ENCODE data around the gene MAOA.

DNA sequence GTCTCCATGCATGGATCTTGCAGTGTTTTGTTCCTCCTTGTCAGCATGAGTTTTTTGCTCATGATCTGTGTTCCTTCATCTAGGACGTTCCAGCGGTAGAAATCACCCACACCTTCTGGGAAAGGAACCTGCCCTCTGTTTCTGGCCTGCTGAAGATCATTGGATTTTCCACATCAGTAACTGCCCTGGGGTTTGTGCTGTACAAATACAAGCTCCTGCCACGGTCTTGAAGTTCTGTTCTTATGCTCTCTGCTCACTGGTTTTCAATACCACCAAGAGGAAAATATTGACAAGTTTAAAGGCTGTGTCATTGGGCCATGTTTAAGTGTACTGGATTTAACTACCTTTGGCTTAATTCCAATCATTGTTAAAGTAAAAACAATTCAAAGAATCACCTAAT is 88.2 kb downstream of the MAOA start:
- TF ChIP-seq, protein P1, sequence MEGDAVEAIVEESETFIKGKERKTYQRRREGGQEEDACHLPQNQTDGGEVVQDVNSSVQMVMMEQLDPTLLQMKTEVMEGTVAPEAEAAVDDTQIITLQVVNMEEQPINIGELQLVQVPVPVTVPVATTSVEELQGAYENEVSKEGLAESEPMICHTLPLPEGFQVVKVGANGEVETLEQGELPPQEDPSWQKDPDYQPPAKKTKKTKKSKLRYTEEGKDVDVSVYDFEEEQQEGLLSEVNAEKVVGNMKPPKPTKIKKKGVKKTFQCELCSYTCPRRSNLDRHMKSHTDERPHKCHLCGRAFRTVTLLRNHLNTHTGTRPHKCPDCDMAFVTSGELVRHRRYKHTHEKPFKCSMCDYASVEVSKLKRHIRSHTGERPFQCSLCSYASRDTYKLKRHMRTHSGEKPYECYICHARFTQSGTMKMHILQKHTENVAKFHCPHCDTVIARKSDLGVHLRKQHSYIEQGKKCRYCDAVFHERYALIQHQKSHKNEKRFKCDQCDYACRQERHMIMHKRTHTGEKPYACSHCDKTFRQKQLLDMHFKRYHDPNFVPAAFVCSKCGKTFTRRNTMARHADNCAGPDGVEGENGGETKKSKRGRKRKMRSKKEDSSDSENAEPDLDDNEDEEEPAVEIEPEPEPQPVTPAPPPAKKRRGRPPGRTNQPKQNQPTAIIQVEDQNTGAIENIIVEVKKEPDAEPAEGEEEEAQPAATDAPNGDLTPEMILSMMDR (IDR thresholded peaks at IDR 0.05; ENCODE audit: poor library complexity), result no peak
- TF ChIP-seq EZH2 (IDR thresholded peaks at IDR 0.05; ENCODE audit: borderline replicate concordance), result no peak
